Measurements from ENCODE around the gene ANKLE2. TPM values are rescaled to one million over a fixed set of nuclear protein-coding genes. Genes with fewer than 3 reads are reported as not detected.

The ANKLE2 gene
- total RNA-seq, 3 donors from 2014 or later: 48.3 to 60.7 (median 52.5) TPM

- ATAC-seq: no peak
- no peaks in the 10 kb centered on the region for H3K36me3 ChIP-seq (ENCODE audit: low read depth)
Observed at GRCh38 chr12:132675757-132676432, 85.7 kb downstream of the ANKLE2 start.

More at GRCh38 chr12:132675757-132676432, 85.7 kb downstream of the ANKLE2 start:
- intact Hi-C loops (cut with DNase I, micrococcal nuclease): no loop called here
- no peak overlapping the region for H3K4me3 ChIP-seq
- no peaks in the 10 kb centered on the region for H3K4me1 ChIP-seq (ENCODE audit: low read depth)
- no peak for TF ChIP-seq CTCF (IDR thresholded peaks at IDR 0.05)
- peak in 1 of 3 donors; percentile 71 for DNase-seq
- no peaks in the 10 kb centered on the region for H3K9me3 ChIP-seq

Other genes with a start within 250 kb of the ANKLE2 start
- gene LRCOL1, start 151.2 kb downstream of the ANKLE2 start, total RNA-seq: not detected
- gene P2RX2, start 143.1 kb downstream of the ANKLE2 start, total RNA-seq: 1 to 10 TPM in 1 of 3 donors, under 1 TPM in 2; 0.19 to 1.4 (median 0.32) TPM
- 10 to 100 TPM; 45.0 to 72.2 (median 55.1) TPM for gene POLE, start 74.5 kb downstream of the ANKLE2 start, total RNA-seq
- 100 to 1,000 TPM in 1 of 3 donors, 10 to 100 TPM in 2; 52.1 to 141 (median 66.3) TPM for gene PXMP2, start 74.2 kb downstream of the ANKLE2 start, total RNA-seq
- gene PGAM5, start 51.0 kb downstream of the ANKLE2 start, total RNA-seq: 10 to 100 TPM; 25.5 to 38.9 (median 30.9) TPM
- gene GOLGA3, start 67.0 kb upstream of the ANKLE2 start, total RNA-seq: 10 to 100 TPM; 71.6 to 91.0 (median 89.6) TPM
- gene CHFR, start 125.8 kb upstream of the ANKLE2 start, total RNA-seq: 10 to 100 TPM; 50.6 to 65.9 (median 50.7) TPM
- gene ZNF605, start 194.5 kb upstream of the ANKLE2 start, total RNA-seq: 10 to 100 TPM in 1 of 3 donors, 1 to 10 TPM in 2; 7.9 to 19.0 (median 8.0) TPM
- 10 to 100 TPM in 1 of 3 donors, 1 to 10 TPM in 2; 8.1 to 13.4 (median 8.3) TPM for gene ZNF26, start 224.5 kb upstream of the ANKLE2 start, total RNA-seq

Measured in mucosa of descending colon (tissue), 3 donors.